HepG2 (cell line): ENCODE data around the gene RTEL1. TPM values are rescaled to one million over a fixed set of nuclear protein-coding genes. Genes with fewer than 3 reads are reported as not detected.
A peak's percentile ranks its signal among the peaks of the same experiment; 100 is the strongest.

Source experiments
- FOXA3 ChIP-seq: IDR thresholded peaks from 2 replicates; pipeline ENCODE4 v1.6.1; 2016; ENCODE audit warnings: missing genetic modification reagents, missing compliant biosample characterization
- FOXK2 ChIP-seq: fragments of 450-650 bp; IDR thresholded peaks from 2 replicates; pipeline ENCODE4 v1.6.1; 2016
- HNRNPL ChIP-seq: fragments of 200-400 bp; formaldehyde crosslinking; IDR thresholded peaks from 2 replicates; pipeline ENCODE4 v1.6.1; 2017; ENCODE audit warnings: mild to moderate bottlenecking, low read depth, low read length
- KDM1A ChIP-seq: IDR thresholded peaks from 2 replicates; pipeline ENCODE4 v1.6.1; 2016; ENCODE audit warnings: missing compliant biosample characterization
- KDM3A ChIP-seq: IDR thresholded peaks from 2 replicates; pipeline ENCODE4 v1.6.1; 2018; ENCODE audit warnings: low read depth, missing compliant biosample characterization
- MBNL3 ChIP-seq: fragments of 250-450 bp; sonication (Bioruptor Pico); conservative IDR thresholded peaks from 2 replicates; pipeline ENCODE4 v1.8.0; 2022; ENCODE audit warnings: mild to moderate bottlenecking, inconsistent platforms
- NFKBIZ ChIP-seq: IDR thresholded peaks from 2 replicates; pipeline ENCODE4 v1.6.1; 2018; ENCODE audit warnings: missing genetic modification reagents, missing compliant biosample characterization
- PHF5A ChIP-seq: IDR thresholded peaks from one replicate; pipeline ENCODE4 v1.6.1; 2018; ENCODE audit warnings: low read depth, missing genetic modification reagents; ENCODE audit not compliant: unreplicated experiment
- PRDM10 ChIP-seq: sonication (generic); formaldehyde crosslinking; IDR thresholded peaks from 2 replicates; pipeline ENCODE4 v1.4.0; 2020; ENCODE audit warnings: low read depth, missing genetic modification reagents
- RFX3 ChIP-seq: IDR thresholded peaks from 2 replicates; pipeline ENCODE4 v1.6.1; 2016; ENCODE audit warnings: missing biosample characterization, missing genetic modification reagents
- SATB2 ChIP-seq: sonication (generic); formaldehyde crosslinking; IDR thresholded peaks from 2 replicates; pipeline ENCODE4 v1.5.0; 2020; ENCODE audit warnings: missing genetic modification reagents
- SOX6 ChIP-seq, 2 experiments: fragments of 450-650 bp in 1 of 2; sonication (generic) in 1 of 2; formaldehyde crosslinking in 1 of 2; IDR thresholded peaks; 2 replicates each; pipeline versions ENCODE4 v1.4.0 to v1.6.1; 2017 to 2020; ENCODE audit warnings: antibody characterized with exemption in 1 of 2, mild to moderate bottlenecking in 1 of 2, missing genetic modification reagents in 1 of 2
- SP1 ChIP-seq, 2 experiments: fragments of 450-650 bp in 1 of 2; sonication (generic) in 1 of 2; formaldehyde crosslinking in 1 of 2; IDR thresholded peaks; 2 replicates each; pipeline versions ENCODE4 v1.4.0 to v1.6.1; 2016 to 2020; ENCODE audit warnings: missing genetic modification reagents in 1 of 2
- TBP ChIP-seq: sonication (generic); formaldehyde crosslinking; IDR thresholded peaks from 2 replicates; pipeline ENCODE4 v1.5.0; 2020; ENCODE audit warnings: missing genetic modification reagents
- ZFP36L1 ChIP-seq: sonication (generic); formaldehyde crosslinking; IDR thresholded peaks from 2 replicates; pipeline ENCODE4 v1.8.0; 2022; ENCODE audit warnings: mild to moderate bottlenecking, missing genetic modification reagents, moderate library complexity
- ZFP62 ChIP-seq: sonication (generic); formaldehyde crosslinking; IDR thresholded peaks from 2 replicates; pipeline ENCODE4 v1.4.0; 2020; ENCODE audit warnings: missing genetic modification reagents
- ZMYM2 ChIP-seq: sonication (generic); formaldehyde crosslinking; IDR thresholded peaks from 2 replicates; pipeline ENCODE4 v1.8.0; 2022; ENCODE audit warnings: mild to moderate bottlenecking, missing genetic modification reagents
- ZNF616 ChIP-seq: sonication (generic); formaldehyde crosslinking; IDR thresholded peaks from 2 replicates; pipeline ENCODE4 v1.5.0; 2020; ENCODE audit warnings: low read depth, mild to moderate bottlenecking, missing genetic modification reagents
- ZNF780A ChIP-seq: sonication (generic); formaldehyde crosslinking; IDR thresholded peaks from 2 replicates; pipeline ENCODE4 v1.8.0; 2022; ENCODE audit warnings: mild to moderate bottlenecking, missing genetic modification reagents, moderate library complexity
- polyA plus RNA-seq, 8 experiments: library from polyadenylated mRNA; depleted of rRNA in 3 of 8; stranded (reverse) in 7 of 8; unstranded in 1 of 8; fragments of >200 nt; fragmentation: Illumina TruSeq in 4 of 8; extraction: Trizol in 4 of 8; gene quantifications; 2 replicates each; pipeline versions ENCODE4 v1.2.1 to v1.2.3, GENCODE V29; 2011 to 2016; ENCODE audit warnings: low read depth in 4 of 8, missing spikeins in 1 of 8, mixed read lengths in 1 of 8; ENCODE audit not compliant: insufficient read depth in 1 of 8
- total RNA-seq, 5 experiments: library from RNA; depleted of rRNA; stranded (reverse); fragments of >200 nt; fragmentation: Illumina TruSeq; extraction: Trizol; gene quantifications; 2 replicates each; pipeline ENCODE4 v1.2.3, GENCODE V29; 2016; ENCODE audit warnings: low read depth in 1 of 5
- TF ChIP-seq, protein P1 (sequence below), 2 experiments: sonication (generic) in 1 of 2; formaldehyde crosslinking in 1 of 2; IDR thresholded peaks; 2 replicates each; pipeline versions ENCODE4 v1.4.0 to v1.6.1; 2016 to 2020; ENCODE audit warnings: borderline replicate concordance in 1 of 2, low read depth in 1 of 2, mild to moderate bottlenecking in 1 of 2, missing genetic modification reagents in 1 of 2
- TF ChIP-seq, protein P2 (sequence below): sonication (generic); formaldehyde crosslinking; IDR thresholded peaks from 2 replicates; pipeline ENCODE4 v1.8.1; 2023; ENCODE audit warnings: missing genetic modification reagents, mild to moderate bottlenecking, borderline replicate concordance

RTEL1 gene
- total and polyA plus RNA-seq, 2 of the 13 experiments (the other 11 are each of a cell fraction or from before 2014, with no cell fraction given), result 21.8 to 36.4 TPM

GRCh38 chr20:63652192-63652980 is 5.7 kb upstream of the RTEL1 start (continued):
- peak; percentile 24; the same call in 1 of the 2 replicates for TF ChIP-seq ZNF780A (CRISPR knock-in tag)
- 0 out of 2 replicates have a peak, but pooled peaks have one; percentile 26 for TF ChIP-seq ZMYM2 (CRISPR knock-in tag)
- TF ChIP-seq TBP (CRISPR knock-in tag), result no peak
- no peak for TF ChIP-seq PHF5A (CRISPR knock-in tag)
- TF ChIP-seq, protein P1, sequence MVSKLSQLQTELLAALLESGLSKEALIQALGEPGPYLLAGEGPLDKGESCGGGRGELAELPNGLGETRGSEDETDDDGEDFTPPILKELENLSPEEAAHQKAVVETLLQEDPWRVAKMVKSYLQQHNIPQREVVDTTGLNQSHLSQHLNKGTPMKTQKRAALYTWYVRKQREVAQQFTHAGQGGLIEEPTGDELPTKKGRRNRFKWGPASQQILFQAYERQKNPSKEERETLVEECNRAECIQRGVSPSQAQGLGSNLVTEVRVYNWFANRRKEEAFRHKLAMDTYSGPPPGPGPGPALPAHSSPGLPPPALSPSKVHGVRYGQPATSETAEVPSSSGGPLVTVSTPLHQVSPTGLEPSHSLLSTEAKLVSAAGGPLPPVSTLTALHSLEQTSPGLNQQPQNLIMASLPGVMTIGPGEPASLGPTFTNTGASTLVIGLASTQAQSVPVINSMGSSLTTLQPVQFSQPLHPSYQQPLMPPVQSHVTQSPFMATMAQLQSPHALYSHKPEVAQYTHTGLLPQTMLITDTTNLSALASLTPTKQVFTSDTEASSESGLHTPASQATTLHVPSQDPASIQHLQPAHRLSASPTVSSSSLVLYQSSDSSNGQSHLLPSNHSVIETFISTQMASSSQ (IDR thresholded peaks at IDR 0.05; ENCODE audit: low read depth), result no peak
- TF ChIP-seq, protein P1 (CRISPR knock-in tag; IDR thresholded peaks at IDR 0.05; ENCODE audit: borderline replicate concordance), result no peak
- TF ChIP-seq FOXA3 (CRISPR knock-in tag), result no peak
- TF ChIP-seq MBNL3, result no peak
- TF ChIP-seq PRDM10 (CRISPR knock-in tag), result no peak
- TF ChIP-seq HNRNPL, result no peak
- TF ChIP-seq ZFP62, result no peak
- no peak for TF ChIP-seq SOX6 (IDR thresholded peaks at IDR 0.05)
- TF ChIP-seq SOX6 (CRISPR knock-in tag; IDR thresholded peaks at IDR 0.05), result no peak; the same call in none of the 2 replicates
- no peak for TF ChIP-seq KDM1A
- no peak for TF ChIP-seq ZNF616
- TF ChIP-seq NFKBIZ (CRISPR knock-in tag), result no peak
- no peak for TF ChIP-seq SATB2
- no peak for TF ChIP-seq RFX3 (CRISPR knock-in tag)
- TF ChIP-seq, protein P2, sequence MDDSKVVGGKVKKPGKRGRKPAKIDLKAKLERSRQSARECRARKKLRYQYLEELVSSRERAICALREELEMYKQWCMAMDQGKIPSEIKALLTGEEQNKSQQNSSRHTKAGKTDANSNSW, result no peak; the same call in 1 of the 2 replicates
- TF ChIP-seq SP1 (IDR thresholded peaks at IDR 0.05), result no peak
- peak; percentile 39; the same call in 1 of the 2 replicates for TF ChIP-seq SP1 (CRISPR knock-in tag; IDR thresholded peaks at IDR 0.05)
- TF ChIP-seq ZFP36L1 (CRISPR knock-in tag), result no peak
- TF ChIP-seq KDM3A (CRISPR knock-in tag), result no peak
- no peak for TF ChIP-seq FOXK2
